ENCODE data around the gene AUTS2.

The AUTS2 gene

DNA sequence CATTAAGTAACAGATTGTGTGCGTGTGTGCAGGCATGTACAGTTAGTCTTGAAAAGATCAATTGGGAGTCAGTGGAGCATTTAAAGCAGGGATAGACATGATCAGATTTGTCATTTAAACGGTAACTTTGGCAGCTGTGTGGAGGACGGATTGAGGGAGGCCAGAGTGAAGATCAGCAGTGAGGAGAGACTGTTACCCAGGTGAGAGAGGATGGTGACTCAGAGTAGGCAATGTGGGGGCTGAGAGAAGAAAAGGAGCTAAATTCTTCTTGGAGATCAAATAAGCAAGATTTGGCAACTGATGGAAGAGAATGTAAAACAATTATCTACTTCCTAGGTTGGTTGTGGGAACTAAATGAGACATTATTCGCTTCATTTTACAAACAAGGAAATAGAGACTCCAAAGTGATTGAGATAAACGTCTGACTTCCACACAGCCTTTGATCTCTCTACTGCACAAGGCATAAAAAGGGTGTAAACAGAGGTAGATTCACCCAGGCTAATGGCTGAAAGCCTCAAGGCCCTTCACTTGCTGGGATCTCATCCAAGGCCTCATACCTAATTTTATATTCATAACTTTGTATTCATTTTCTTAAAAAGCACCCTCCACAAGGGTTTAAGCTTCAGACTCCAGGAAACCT, 868.6 kb downstream of the AUTS2 start:
- Histone ChIP-seq H3K4me1 (ENCODE audit: insufficient read depth, poor library complexity, severe bottlenecking) (no peaks in the 10 kb centered on the region), H3K36me3 (ENCODE audit: low read depth) (no peaks in the 10 kb centered on the region), H3K27me3 (ENCODE audit: insufficient read depth, poor library complexity, severe bottlenecking) (no peaks in the 10 kb centered on the region), H3K4me3 (ENCODE audit: severe bottlenecking) (no peak overlapping the region), H3K9me3 (ENCODE audit: severe bottlenecking) (no peaks in the 10 kb centered on the region), H3K27ac (ENCODE audit: poor library complexity, severe bottlenecking) (no peak overlapping the region)
- TF ChIP-seq, protein P1, sequence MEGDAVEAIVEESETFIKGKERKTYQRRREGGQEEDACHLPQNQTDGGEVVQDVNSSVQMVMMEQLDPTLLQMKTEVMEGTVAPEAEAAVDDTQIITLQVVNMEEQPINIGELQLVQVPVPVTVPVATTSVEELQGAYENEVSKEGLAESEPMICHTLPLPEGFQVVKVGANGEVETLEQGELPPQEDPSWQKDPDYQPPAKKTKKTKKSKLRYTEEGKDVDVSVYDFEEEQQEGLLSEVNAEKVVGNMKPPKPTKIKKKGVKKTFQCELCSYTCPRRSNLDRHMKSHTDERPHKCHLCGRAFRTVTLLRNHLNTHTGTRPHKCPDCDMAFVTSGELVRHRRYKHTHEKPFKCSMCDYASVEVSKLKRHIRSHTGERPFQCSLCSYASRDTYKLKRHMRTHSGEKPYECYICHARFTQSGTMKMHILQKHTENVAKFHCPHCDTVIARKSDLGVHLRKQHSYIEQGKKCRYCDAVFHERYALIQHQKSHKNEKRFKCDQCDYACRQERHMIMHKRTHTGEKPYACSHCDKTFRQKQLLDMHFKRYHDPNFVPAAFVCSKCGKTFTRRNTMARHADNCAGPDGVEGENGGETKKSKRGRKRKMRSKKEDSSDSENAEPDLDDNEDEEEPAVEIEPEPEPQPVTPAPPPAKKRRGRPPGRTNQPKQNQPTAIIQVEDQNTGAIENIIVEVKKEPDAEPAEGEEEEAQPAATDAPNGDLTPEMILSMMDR (IDR thresholded peaks at IDR 0.05; ENCODE audit: poor library complexity, severe bottlenecking), result no peak
- DNase-seq (ENCODE audit: low spot score) (no peak), ATAC-seq (ENCODE audit: low read depth) (no peak)

DNA sequence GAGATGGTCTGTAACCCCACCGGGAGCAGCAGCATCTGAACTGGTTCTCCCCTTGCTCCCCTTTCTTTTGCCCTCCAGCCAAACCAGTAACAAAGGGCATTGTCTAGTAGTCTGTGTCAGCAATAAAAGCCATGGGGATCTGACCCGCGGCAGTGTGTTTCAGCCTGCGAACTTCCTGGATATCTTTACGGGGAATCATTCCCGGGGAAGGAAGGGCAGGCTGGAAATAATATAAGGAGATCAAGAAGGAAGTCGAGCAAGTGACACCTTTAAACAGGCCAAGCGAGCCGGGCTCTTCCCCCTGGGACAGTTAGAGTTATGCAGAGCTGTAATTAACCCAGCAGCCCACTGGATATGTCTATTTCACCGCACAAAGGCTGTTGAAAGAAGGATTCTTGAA, 872.5 kb downstream of the AUTS2 start:
- no peak overlapping the region for H3K27ac ChIP-seq (ENCODE audit: poor library complexity, severe bottlenecking)
- no peak for DNase-seq (ENCODE audit: low spot score)
- H3K27me3 ChIP-seq (ENCODE audit: insufficient read depth, poor library complexity, severe bottlenecking), result no peaks in the 10 kb centered on the region
- no peaks in the 10 kb centered on the region for H3K4me1 ChIP-seq (ENCODE audit: insufficient read depth, poor library complexity, severe bottlenecking)
- no peak for ATAC-seq (ENCODE audit: low read depth)
- no peak overlapping the region for H3K4me3 ChIP-seq (ENCODE audit: severe bottlenecking)
- no peaks in the 10 kb centered on the region for H3K9me3 ChIP-seq (ENCODE audit: severe bottlenecking)
- TF ChIP-seq, protein P1 (IDR thresholded peaks at IDR 0.05; ENCODE audit: poor library complexity, severe bottlenecking), result no peak
- H3K36me3 ChIP-seq (ENCODE audit: low read depth), result no peaks in the 10 kb centered on the region

DNA sequence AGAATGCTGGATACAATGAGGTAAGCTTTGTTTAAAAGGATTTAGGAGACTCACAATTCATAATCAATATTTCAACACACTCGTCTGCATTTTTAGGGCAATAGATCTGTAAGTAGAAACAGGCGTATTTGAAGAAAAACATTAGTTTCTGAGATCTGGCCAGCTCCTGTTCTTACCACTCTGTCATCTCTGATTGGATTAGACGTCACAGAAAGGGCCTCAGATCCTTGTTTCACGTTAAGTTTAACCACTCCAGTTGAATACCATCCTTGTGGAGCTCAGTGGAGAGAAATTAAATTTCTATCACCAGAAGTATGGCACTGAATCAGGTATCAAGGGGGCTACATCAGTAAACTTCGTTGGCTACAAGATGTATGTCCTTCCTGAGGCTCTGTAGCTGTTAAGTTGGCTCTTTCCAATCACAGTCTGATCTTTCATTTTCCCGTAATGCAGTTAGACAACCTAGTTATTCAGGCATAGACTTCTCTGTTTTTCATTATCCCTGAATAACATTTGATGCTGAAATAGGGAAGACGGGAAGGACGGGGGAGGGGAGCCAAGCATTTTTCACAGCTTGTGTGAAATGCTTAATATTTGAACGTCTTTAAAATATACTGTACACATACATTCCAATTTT, 874.4 kb downstream of the AUTS2 start:
- TF ChIP-seq, protein P1 (IDR thresholded peaks at IDR 0.05; ENCODE audit: poor library complexity, severe bottlenecking), result no peak
- Histone ChIP-seq H3K27ac (ENCODE audit: poor library complexity, severe bottlenecking) (no peak overlapping the region), H3K4me1 (ENCODE audit: insufficient read depth, poor library complexity, severe bottlenecking) (no peaks in the 10 kb centered on the region), H3K27me3 (ENCODE audit: insufficient read depth, poor library complexity, severe bottlenecking) (no peaks in the 10 kb centered on the region), H3K36me3 (ENCODE audit: low read depth) (no peaks in the 10 kb centered on the region), H3K9me3 (ENCODE audit: severe bottlenecking) (no peaks in the 10 kb centered on the region), H3K4me3 (ENCODE audit: severe bottlenecking) (no peak overlapping the region)
- no peak for ATAC-seq (ENCODE audit: low read depth)
- no peak for DNase-seq (ENCODE audit: low spot score)

DNA sequence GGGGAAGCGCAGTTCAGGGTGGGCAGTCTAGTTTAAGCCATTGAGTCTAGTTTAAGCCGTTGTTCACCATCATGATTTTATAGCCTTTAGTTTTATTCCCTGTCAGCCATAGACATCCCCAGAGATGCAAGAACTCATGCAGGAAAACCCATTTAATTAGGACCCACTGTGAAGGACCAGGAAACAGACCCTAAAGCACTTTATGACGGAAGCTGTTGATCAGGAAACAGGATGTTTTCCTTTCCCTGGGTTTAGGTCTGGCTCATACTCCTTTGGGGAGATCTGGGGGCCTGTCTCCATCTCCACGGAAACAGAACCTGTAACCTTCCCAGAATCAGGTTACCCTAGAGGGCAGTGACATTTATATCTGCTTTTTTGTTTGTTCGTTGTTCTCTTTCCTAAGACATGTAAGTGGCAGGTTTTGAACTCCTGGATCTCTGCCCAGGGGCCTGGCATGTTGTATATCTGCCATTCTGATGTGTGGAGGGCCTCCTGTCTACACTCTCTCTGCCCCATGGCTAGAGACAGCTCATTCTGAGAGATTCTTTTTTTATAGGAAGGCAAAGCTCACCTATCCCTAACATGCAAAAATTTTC, 876.5 kb downstream of the AUTS2 start:
- ATAC-seq (ENCODE audit: low read depth) (no peak), DNase-seq (ENCODE audit: low spot score) (no peak)
- TF ChIP-seq, protein P1 (IDR thresholded peaks at IDR 0.05; ENCODE audit: poor library complexity, severe bottlenecking), result no peak
- no peaks in the 10 kb centered on the region for H3K27me3 ChIP-seq (ENCODE audit: insufficient read depth, poor library complexity, severe bottlenecking)
- H3K27ac ChIP-seq (ENCODE audit: poor library complexity, severe bottlenecking), result no peak overlapping the region
- no peaks in the 10 kb centered on the region for H3K4me1 ChIP-seq (ENCODE audit: insufficient read depth, poor library complexity, severe bottlenecking)
- H3K4me3 ChIP-seq (ENCODE audit: severe bottlenecking), result no peak overlapping the region
- no peaks in the 10 kb centered on the region for H3K36me3 ChIP-seq (ENCODE audit: low read depth)
- no peaks in the 10 kb centered on the region for H3K9me3 ChIP-seq (ENCODE audit: severe bottlenecking)
